Astrocyte (in vitro differentiated cells and primary cell): ENCODE data around the gene OSM. TPM values are rescaled to one million over a fixed set of nuclear protein-coding genes. Genes with fewer than 3 reads are reported as not detected.

Experiments used
- DNase-seq: peaks from one replicate; pipeline ENCODE4 v3.0.0-alpha.2; 2010; ENCODE audit warnings: low read depth
- FAIRE-seq: peaks from 2 replicates; lab custom pipeline; 2011; peaks lifted over from hg19 to GRCh38; lab: Jason Lieb, UNC
- H2AFZ ChIP-seq: 2 replicates; pipeline ENCODE4 v1.6.0; 2012; ENCODE audit warnings: low read depth, low read length, inconsistent platforms
- H3K27ac ChIP-seq: 2 replicates; pipeline ENCODE4 v1.5.1; 2011; ENCODE audit warnings: low read depth, low read length, inconsistent platforms
- H3K27me3 ChIP-seq: 2 replicates; pipeline ENCODE4 v1.6.0; 2011; ENCODE audit warnings: low read length, inconsistent platforms; ENCODE audit not compliant: insufficient read depth
- H3K36me3 ChIP-seq: 2 replicates; pipeline ENCODE4 v1.5.1; 2011; ENCODE audit warnings: low read length, inconsistent platforms; ENCODE audit not compliant: insufficient read depth
- H3K4me1 ChIP-seq: 2 replicates; pipeline ENCODE4 v1.5.1; 2011; ENCODE audit warnings: low read length, inconsistent platforms; ENCODE audit not compliant: insufficient read depth
- H3K4me2 ChIP-seq: 2 replicates; pipeline ENCODE4 v1.6.0; 2012; ENCODE audit warnings: low read length, inconsistent platforms
- H3K4me3 ChIP-seq: 2 replicates; pipeline ENCODE4 v1.5.1; 2011; ENCODE audit warnings: low read depth, mild to moderate bottlenecking, low read length, inconsistent platforms; ENCODE audit not compliant: insufficient read depth
- H3K79me2 ChIP-seq: 2 replicates; pipeline ENCODE4 v1.6.0; 2012; ENCODE audit warnings: mild to moderate bottlenecking, low read length, inconsistent platforms; ENCODE audit not compliant: insufficient read depth
- H3K9ac ChIP-seq: 2 replicates; pipeline ENCODE4 v1.6.0; 2012; ENCODE audit warnings: mild to moderate bottlenecking, low read length, inconsistent platforms
- H3K9me3 ChIP-seq: 2 replicates; pipeline ENCODE4 v1.5.1; 2012; ENCODE audit warnings: low read depth, mild to moderate bottlenecking, low read length, inconsistent platforms; ENCODE audit not compliant: insufficient read depth
- H4K20me1 ChIP-seq: 2 replicates; pipeline ENCODE4 v1.6.0; 2012; ENCODE audit warnings: low read length, inconsistent platforms; ENCODE audit not compliant: insufficient read depth
- H3K27ac Mint-ChIP-seq: one replicate; pipeline ENCODE4 v1.8.0; 2021; ENCODE audit warnings: mild to moderate bottlenecking, mixed read lengths; ENCODE audit not compliant: unreplicated experiment
- H3K27me3 Mint-ChIP-seq: one replicate; pipeline ENCODE4 v1.8.0; 2021; ENCODE audit warnings: low read depth, mixed read lengths; ENCODE audit not compliant: unreplicated experiment
- H3K36me3 Mint-ChIP-seq: one replicate; pipeline ENCODE4 v1.8.0; 2021; ENCODE audit warnings: low read depth, mixed read lengths; ENCODE audit not compliant: unreplicated experiment
- H3K4me1 Mint-ChIP-seq: one replicate; pipeline ENCODE4 v1.8.0; 2021; ENCODE audit warnings: low read depth, mixed read lengths; ENCODE audit not compliant: unreplicated experiment
- H3K4me3 Mint-ChIP-seq: one replicate; pipeline ENCODE4 v1.8.0; 2021; ENCODE audit warnings: mild to moderate bottlenecking, moderate library complexity, mixed read lengths; ENCODE audit not compliant: unreplicated experiment
- H3K9me3 Mint-ChIP-seq: one replicate; pipeline ENCODE4 v1.8.0; 2021; ENCODE audit warnings: mild to moderate bottlenecking, mixed read lengths; ENCODE audit not compliant: unreplicated experiment
- CTCF ChIP-seq: IDR thresholded peaks from 2 replicates; pipeline ENCODE4 v1.5.1; 2011; ENCODE audit warnings: low read depth, mild to moderate bottlenecking, inconsistent platforms, low read length, moderate library complexity; ENCODE audit not compliant: insufficient read depth
- EZH2 ChIP-seq: IDR thresholded peaks from 2 replicates; pipeline ENCODE4 v1.6.1; 2012; ENCODE audit warnings: mild to moderate bottlenecking, low read length, inconsistent platforms; ENCODE audit not compliant: insufficient read depth
- total RNA-seq: library from RNA; stranded (reverse); gene quantifications from 2 replicates; pipeline ENCODE4 v1.2.1, GENCODE V29; 2021

OSM gene
- total RNA-seq, 1 donor from 2014 or later, result not detected

DNA sequence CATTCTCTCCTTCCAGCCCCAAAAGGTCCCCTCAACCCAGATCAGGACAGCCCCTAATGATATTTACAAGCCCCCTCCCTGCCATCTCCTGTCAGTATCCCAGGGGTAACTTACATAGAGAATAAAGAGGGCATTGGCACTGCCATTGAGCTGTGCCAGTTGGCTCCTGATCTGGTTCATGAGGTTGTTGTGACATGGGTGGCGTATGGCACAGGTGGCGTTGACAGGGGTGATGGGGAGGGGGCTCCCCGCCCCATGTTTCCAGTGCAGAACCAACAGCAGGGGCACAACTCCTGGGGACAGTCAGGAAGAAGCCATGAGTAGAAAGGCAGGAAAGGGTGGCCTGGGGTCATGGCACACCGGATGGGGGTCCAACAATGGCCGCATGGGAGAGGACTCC lies 22.0 kb downstream of the OSM start:
- peaks cover 2% of the 10 kb centered on the region for H3K9me3 Mint-ChIP-seq
- Histone ChIP-seq H3K4me1 (peaks cover 81% of the 10 kb centered on the region), H3K4me2 (peak overlapping the region; percentile 100), H2AFZ (no peak overlapping the region), H3K36me3 (peaks cover 21% of the 10 kb centered on the region), H3K27ac (peak overlapping the region; percentile 92), H4K20me1 (peaks cover 23% of the 10 kb centered on the region), H3K79me2 (peaks cover 74% of the 10 kb centered on the region), H3K9me3 (no peaks in the 10 kb centered on the region), H3K27me3 (no peaks in the 10 kb centered on the region), H3K4me3 (peak overlapping the region; percentile 86), H3K9ac (peak overlapping the region; percentile 100)
- peaks cover 49% of the 10 kb centered on the region for H3K4me1 Mint-ChIP-seq
- peak overlapping the region; percentile 94 for H3K27ac Mint-ChIP-seq
- no peak for DNase-seq
- H3K4me3 Mint-ChIP-seq, result peak overlapping the region; percentile 97
- no peak for FAIRE-seq
- H3K27me3 Mint-ChIP-seq, result no peaks in the 10 kb centered on the region
- H3K36me3 Mint-ChIP-seq, result peaks cover 23% of the 10 kb centered on the region
- no peak for TF ChIP-seq CTCF
- no peak for TF ChIP-seq EZH2

DNA sequence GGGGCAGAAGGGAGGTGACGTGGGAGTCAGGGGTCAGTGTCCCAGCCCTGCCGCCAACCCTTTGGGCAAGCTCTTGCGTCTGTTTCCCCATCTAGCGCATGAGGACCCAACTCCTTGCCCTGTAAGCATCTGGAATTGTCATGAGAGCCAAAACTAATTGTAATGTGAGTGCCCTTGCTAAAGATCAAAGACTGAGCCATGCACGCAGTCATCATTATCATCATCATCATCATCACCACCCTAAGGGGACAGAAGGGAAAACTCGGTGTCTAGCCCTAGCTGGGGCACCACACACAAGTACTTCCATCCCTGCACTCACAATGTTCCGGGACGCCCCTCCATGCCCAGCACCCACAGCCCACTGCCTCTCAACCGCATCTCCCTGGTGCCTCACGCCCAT lies 22.6 kb downstream of the OSM start:
- H3K27ac Mint-ChIP-seq, result peak overlapping the region; percentile 87
- peaks cover 23% of the 10 kb centered on the region for H3K36me3 Mint-ChIP-seq
- H3K4me1 ChIP-seq, result peaks cover 80% of the 10 kb centered on the region
- DNase-seq, result no peak
- peak overlapping the region; percentile 100 for H3K4me2 ChIP-seq
- peaks cover 25% of the 10 kb centered on the region for H3K36me3 ChIP-seq
- peaks cover 23% of the 10 kb centered on the region for H4K20me1 ChIP-seq
- H3K4me3 Mint-ChIP-seq, result peak overlapping the region; percentile 97
- no peak for FAIRE-seq
- peak overlapping the region; percentile 92 for H3K27ac ChIP-seq
- TF ChIP-seq CTCF (no peak), EZH2 (no peak)
- peaks cover 2% of the 10 kb centered on the region for H3K9me3 Mint-ChIP-seq
- no peaks in the 10 kb centered on the region for H3K9me3 ChIP-seq
- peaks cover 74% of the 10 kb centered on the region for H3K79me2 ChIP-seq
- H3K9ac ChIP-seq, result peak overlapping the region; percentile 100
- peaks cover 51% of the 10 kb centered on the region for H3K4me1 Mint-ChIP-seq
- peak overlapping the region; percentile 86 for H3K4me3 ChIP-seq
- no peak overlapping the region for H2AFZ ChIP-seq
- H3K27me3 Mint-ChIP-seq, result no peaks in the 10 kb centered on the region
- no peaks in the 10 kb centered on the region for H3K27me3 ChIP-seq

GRCh38 chr22:30243661-30244060 lies 23.0 kb downstream of the OSM start:
- DNase-seq (no peak), FAIRE-seq (no peak)
- Mint-ChIP-seq H3K27me3 (no peaks in the 10 kb centered on the region), H3K4me3 (peak overlapping the region; percentile 97), H3K4me1 (peaks cover 55% of the 10 kb centered on the region), H3K27ac (peak overlapping the region; percentile 87), H3K9me3 (peaks cover 2% of the 10 kb centered on the region), H3K36me3 (peaks cover 23% of the 10 kb centered on the region)
- peak overlapping the region; percentile 100 for H3K4me2 ChIP-seq
- no peak overlapping the region for H2AFZ ChIP-seq
- H3K9ac ChIP-seq, result peak overlapping the region; percentile 100
- peaks cover 80% of the 10 kb centered on the region for H3K4me1 ChIP-seq
- peaks cover 25% of the 10 kb centered on the region for H3K36me3 ChIP-seq
- H4K20me1 ChIP-seq, result peaks cover 23% of the 10 kb centered on the region
- H3K9me3 ChIP-seq, result no peaks in the 10 kb centered on the region
- peaks cover 74% of the 10 kb centered on the region for H3K79me2 ChIP-seq
- TF ChIP-seq EZH2 (no peak), CTCF (no peak)
- peak overlapping the region; percentile 92 for H3K27ac ChIP-seq
- peak overlapping the region; percentile 86 for H3K4me3 ChIP-seq
- H3K27me3 ChIP-seq, result no peaks in the 10 kb centered on the region
